GM18499 (cell line): ENCODE results near the gene GMCL2.
A peak's percentile ranks its signal among the peaks of the same experiment; 100 is the strongest.
"Not testable (repeated sequence)": the region's sequence is repeated elsewhere in the genome, so short reads cannot be mapped to it uniquely, and the experiment has no call there.

Source experiments
- ATAC-seq: cut with Tn5 transposase; IDR thresholded peaks from one replicate; pipeline ENCODE4 v1.9.1; 2021; ENCODE audit warnings: moderate number of reproducible peaks; ENCODE audit not compliant: insufficient read depth, unreplicated experiment

Gene GMCL2

DNA sequence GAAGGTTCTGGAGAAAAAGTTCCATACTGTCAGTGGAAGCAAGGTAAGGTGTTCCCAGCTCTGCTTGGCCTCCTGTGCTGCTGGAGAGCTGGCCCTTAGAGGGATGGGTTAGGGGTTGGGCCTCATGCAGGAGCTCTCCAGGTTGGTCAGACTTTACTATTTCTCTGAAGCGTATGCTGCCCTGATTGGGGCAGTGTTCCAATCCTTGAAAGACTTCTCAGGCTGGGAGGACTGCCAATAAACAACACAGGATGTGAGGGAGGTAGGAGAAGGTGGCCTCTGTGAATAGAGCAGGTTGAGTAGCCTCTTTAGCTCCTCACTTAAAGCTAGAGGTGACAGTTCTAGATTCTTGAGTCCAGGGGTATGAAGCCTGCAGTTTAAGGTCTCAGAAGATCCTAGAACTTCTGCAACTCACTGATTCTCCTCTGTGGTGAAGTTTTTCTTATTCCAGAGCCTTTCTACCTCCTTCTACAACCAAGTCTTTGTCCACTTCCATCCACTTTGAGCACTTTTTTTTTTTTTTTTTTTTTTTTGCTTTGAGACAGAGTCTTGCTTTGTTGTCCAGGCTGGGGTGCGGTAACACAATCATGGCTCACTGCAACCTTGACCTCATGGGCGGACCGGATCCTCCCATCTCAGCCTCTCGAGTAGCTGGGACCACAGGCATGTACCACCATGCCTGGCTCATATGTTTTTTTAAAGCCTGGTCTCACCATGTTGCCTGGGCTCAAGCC lies 20.2 kb upstream of the GMCL2 start:
- ATAC-seq: no peak

DNA sequence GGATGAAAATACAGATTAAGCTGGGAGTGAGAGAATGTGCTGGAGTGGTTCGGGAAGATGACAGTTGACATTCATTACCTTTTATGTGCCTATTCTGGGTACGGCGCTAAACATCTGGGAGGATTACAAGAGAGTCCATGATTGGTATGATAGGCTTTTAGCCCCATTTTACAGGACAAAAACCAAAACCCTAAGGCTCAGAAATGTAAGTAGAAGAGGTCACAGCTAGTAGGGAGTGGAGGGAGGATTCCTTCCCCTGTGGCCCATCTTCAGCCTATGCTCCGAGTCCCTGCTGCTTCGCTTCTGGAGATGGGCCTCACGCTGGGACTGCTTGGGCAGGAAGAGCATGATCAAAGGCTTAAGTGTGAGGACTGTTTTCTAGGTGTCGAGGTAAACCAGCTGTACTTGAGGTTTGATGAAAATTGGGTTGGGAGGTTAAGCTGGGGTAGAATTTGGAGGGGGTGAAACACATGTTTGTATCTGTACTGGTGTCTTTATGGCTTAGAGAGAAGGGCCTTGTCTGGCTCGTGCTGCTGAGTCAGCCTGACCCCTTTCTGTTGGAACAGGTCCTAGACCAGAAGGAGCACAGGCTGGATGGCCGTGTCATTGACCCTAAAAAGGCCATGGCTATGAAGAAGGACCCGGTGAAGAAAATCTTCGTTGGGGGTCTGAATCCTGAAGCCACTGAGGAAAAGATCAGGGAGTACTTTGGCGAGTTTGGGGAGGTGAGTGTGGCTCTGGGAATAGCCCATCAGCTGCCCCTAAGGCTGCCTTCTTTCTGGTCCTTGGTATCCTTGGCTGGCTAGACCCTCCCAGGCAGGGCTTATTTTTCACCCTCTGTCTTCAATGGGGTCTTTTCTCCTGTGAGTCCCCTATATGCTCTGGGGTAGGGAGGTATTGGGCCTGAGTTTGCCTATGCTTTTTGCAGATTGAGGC lies 19.3 kb upstream of the GMCL2 start:
- ATAC-seq: no peak

DNA sequence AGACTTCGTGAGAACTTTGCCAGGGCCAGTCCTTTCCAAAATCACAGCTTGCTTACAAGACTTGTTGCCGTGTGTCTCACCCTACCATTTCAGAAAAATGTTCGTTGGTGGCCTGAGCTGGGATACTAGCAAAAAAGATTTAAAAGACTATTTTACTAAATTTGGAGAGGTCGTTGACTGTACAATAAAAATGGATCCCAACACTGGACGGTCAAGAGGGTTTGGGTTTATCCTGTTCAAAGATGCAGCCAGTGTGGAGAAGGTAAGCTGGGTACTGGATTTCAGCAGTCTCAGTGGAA lies 18.5 kb upstream of the GMCL2 start:
- no peak for ATAC-seq

DNA sequence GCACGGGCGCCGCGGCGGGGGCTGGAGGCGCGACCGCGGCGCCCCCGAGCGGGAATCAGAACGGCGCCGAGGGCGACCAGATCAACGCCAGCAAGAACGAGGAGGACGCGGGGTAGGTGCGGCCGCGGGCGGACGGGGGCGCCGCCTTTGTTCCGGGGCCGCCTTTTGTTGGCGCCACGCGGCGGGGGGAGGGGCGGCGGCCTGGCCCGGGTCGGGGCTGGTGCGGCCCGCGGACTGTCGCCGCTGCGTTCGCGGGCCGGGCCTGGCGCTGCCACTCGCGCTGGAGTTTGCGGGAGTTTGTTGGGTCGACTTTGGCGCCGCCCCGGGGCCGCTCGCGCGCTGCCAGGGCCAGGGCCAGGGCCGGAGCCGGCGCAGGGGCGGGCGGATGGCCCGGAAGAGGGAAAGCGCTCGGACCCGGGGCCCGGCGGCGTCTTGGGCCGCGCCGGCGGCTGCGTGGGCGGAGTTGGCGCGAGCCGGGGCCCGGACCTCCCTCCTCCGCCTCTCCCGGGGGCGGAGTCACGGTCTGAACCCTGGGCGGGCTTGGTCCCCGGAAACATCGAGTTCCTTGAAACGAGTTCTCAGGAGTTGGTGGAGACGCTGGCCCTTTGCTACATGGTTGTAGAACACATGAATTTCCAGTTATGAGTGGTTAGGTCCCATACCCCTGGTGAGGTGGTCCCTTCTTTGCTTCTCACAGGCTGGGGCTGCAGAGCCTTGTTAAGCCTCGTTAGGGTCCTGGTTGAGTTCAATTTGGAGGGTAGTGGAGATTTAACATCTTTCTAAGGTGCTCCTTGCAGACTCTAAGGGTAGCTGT lies 18.0 kb upstream of the GMCL2 start:
- peak; percentile 33 for ATAC-seq

DNA sequence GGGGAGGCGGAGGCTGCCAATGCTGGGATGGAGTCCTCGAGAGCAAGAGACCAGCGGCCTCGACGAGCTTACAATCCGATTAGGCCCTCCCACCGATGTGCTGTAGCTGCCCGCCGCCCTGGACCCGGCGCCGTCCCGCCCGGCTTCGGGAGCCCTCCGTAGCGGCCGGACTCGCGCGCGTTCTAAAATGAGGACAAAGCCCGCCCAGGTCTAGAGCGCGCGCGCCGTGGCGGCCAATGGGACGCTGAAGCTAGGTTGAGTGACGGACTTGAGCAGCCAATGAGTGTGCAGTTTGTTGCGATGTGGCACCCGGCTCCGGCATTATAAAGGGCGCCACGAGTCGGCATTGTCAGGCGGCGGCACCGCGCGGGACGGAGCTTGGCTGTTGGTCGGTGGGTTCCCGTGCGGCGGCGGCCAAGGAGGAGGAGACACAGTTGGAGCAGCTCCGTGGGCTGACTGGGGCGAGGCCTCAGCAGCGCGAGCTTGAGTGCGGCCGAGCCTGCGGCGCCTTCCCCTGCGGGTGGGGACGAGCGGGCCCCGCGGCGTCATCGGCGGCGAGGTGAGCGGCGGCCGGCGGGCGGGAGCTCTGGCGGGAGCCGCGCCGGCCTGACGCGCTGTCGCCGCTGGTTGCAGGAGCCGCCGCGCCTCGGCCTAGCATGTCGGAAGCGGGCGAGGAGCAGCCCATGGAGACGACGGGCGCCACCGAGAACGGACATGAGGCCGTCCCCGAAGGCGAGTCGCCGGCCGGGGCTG lies 17.2 kb upstream of the GMCL2 start, which contains the start of gene HNRNPAB:
Gene HNRNPAB, plus strand, starts transcription at position 352 of the 753 bp plus-strand sequence. Its CDS starts 305 bp downstream, at position 657.
- peak; percentile 52 for ATAC-seq

DNA sequence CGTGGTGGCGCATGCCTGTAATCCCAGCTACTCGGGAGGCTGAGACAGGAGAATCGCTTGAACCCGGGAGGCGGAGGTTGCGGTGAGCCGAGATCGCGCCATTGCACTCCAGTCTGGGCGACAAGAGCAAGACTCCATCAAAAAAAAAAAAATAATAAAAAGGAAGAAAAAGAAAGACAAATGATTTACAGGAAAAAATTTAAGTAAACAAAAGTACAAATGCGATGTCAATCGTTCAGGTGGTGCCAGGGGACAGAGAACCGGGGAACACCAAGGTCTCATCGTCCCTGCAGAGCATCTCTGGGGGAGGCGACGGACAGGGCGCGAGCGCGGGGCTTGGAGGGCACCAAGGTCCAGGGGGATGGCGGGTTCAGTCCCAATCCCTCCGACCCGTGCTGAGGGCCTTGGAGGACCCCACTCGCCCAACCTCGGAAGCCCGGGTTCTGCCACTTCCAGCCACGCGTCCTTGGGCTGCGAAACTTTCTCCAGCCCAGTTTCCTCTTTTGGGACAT lies 16.6 kb upstream of the GMCL2 start:
- no peak for ATAC-seq

DNA sequence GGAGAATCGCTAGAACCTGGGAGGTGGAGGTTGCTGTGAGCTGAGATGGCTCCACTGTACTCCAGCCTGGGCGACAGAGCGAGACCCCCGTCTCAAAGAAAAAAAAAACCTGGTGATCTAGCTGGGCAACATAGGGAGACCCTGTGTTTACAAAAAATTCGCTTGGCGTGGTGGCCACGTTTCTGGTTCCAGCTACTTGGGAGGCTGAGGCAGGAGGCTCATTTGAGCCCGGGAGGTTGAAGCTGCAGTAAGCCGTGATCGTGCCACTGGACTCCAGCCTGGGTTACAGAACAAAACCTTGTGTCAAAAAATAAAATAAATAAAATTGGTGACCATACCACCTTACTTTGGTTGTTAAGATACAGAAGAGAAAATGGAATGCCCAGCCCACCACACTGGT lies 15.4 kb upstream of the GMCL2 start:
- ATAC-seq: no peak

DNA sequence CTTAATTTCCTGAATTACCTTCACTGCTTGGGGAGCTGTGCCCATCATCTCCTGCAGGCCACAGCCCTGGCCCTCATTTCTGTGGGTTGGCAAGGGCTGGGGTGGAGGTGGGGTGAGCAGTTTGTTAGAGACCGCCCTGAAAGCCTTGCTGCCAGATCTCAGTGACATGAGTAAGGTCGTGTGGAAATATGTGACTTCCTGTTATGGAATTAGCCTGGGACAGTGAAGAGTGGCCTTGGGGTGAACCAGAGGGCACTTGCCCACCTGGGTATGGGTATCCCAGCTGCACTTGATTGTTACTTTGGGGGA lies 14.7 kb upstream of the GMCL2 start:
- no peak for ATAC-seq

DNA sequence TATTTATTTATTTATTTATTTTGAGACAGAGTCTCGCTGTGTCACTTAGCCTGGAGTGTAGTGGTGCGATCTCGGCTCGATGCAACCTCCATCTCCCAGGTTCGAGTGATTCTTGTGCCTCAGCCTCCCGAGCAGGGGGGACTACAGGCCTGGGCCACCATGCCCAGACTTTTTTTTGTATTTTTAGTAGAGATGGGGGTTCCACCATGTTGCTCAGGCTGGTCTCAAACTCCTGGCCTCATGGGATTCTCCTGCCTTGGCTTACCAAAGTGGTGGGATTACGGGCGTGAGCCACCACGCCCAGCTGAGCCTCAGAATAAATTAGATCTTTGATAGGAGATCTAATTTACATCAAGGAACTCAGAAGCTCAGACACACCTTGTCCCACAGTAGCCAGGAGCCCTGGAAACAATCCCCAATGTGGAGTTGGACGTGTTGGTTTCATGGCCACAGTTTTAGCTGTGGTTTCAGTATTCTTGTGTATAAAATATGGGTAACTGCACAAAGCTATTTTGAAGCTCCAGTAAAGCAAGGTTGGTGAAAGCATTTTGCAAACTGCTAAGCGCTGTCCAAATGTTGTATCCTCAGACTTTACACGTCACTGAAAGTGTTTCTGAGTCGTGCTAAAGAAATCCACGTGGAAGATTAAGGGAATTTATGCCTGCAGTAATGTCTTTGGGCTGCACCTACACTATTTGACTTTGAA lies 14.2 kb upstream of the GMCL2 start:
- no peak for ATAC-seq

DNA sequence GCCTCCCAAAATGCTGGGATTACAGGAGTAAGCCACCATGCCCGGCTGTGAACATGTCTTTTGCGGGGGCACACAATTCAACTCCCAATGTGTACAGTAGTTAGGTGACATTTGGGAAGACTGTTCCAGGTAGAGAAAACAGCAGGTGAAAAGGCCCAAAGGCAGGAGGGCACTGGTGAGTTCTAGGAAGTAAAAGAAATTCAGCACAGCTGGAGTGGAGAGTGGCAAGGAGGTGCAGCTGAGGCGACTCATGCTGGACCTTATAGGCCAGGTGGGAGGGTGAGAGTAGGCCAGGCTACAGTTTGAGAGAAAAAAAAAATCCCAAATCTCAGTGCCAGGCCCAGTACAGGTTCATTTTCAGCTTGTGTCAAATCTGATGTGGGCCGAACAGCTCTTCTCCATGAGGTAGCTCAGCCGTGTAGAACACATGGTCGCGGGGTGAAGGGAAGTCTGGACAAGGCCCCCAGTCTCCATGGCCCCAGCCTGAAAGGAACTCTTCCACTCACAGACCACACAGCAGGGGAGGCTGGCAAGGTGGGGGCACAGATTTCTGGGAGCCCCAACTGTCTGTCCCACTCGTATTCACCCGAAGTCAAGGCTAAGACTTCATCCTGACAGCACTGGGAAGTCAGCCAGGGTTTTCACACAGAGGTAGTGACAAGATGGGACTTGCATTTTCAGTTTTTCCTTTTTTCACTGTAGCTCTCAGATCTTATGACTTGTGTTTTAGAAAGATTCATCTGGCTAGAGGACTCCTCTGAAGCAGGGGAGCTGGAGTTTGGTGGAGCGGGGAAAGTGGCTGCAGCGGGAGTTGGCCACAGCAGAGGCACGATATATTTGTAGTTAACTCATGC lies 12.6 kb upstream of the GMCL2 start:
- ATAC-seq: no peak

DNA sequence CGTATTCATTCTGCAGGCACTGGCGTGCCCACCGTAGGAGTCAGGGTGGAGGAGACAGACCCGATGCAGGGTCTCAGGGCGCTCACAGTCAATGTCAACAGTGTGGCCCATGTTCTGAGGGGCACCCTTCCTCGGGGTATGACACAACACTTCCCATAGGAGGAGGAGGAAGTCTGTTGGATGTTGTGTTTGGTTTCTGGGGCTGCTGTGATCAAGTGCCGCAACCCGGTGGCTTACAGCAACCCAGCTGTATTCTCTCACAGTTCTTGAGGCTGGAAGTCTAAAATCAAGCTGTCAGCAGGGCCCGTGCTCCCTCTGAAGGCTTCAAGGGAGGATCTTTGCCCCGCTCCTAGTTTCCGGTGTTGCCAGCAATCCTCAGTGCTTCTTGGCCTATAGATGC lies 11.5 kb upstream of the GMCL2 start:
- ATAC-seq: no peak

DNA sequence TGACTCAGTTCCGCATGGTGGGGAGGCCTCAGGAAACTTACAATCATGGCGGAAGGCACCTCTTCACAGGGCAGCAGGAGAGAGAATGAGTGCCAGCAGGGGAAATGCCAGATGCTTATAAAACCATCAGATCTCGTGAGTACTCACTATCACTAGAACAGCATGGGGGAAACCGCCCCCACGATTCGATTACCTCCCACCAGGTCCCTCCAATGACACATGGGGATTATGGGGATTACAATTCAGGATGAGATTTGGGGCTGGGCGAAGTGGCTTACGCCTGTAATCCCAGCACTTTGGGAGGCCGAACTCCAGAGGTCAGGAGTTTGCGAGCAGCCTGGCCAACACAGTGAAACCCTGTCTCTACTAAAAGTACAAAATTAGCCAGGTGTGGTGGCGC lies 11.0 kb upstream of the GMCL2 start:
- not testable (repeated sequence) for ATAC-seq

DNA sequence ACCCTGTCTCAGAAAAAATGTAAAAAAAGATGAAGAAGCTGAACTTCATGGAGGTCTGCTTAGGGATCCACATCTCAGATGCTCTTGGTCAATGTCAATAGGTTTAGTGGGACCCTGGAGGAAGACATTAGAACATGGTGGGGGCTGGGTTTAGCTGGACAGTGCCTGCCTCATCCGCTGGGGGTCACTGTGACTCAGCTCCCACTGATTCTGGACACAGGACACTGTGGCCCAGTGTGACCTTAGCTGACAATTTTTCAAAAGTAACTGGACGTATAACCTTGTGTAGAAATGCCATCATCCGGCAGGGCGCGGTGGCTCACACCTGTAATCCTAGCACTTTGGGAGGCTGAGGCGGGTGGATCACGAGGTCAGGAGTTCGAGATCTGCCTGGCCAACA lies 9.8 kb upstream of the GMCL2 start:
- no peak for ATAC-seq

DNA sequence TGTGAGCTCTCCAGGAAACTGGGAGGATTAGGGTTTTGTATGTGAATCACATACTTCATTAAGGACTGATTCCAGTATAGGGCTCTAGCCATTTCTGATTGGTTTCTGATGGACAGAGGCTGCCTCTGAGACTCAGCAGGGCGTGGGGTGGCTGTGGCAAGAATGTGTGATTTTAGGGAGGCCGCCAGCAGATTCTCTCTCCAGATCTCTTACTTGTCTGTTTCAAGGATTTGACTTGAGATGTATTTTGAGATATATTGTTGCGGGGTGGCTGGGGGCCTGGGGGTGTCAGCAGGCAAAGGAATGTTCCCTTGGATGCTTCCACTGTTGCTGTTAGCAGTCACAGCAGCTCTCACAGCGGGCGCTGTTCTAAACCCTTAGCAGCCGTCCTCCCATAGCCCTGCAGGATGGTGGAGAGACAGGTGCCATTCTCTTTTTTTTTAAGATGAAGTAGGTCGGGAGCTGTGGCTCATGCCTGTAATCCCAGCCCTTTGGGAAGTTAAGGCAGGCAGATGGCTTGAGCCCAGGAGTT lies 9.2 kb upstream of the GMCL2 start:
- no peak for ATAC-seq

DNA sequence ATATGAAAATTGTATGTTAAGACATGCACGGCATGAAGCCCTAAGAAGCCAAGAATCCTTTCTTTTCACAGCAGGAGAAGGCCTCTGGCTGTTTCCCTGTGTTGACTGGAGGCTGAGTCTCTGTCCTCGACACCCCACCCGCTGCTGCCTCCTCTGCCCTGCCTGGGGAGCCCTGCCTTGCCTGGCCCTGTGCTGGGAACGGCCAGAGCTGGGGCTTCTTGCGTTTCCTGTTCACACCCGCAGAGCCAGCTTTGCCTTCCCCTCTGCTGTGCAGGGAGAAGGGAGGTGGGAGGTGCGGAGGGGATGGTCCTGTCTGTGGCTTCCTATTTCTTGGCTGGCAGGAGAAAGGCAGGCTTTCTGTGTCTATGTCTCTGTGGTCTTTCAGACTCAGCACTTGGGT lies 6.9 kb upstream of the GMCL2 start:
- no peak for ATAC-seq

DNA sequence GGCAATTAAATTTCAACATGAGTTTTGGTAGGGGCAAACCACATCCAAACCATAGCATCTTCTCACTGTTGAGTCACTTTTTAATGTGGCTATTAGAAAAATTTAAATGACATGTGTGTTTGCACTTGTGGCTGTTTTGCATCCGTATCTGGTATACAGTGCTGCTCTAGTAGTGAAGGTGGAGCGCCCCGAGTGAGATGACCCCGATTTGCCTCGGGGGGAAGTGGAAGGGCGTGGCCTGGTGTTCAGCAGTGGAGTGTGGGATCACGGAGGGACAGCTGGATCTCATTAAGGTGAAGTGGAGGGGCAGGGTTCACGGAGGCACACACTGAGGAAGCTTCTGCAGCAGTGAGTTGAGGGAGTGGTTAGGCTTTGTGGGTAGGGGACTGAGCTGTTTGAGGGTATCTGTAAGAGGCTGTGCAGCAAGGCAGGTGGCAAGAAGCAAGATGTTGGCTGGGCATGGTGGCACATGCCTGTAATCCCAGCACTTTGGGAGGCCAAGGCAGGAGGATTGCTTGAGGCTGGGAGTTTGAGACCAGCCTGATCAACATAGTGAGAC lies 6.2 kb upstream of the GMCL2 start:
- no peak for ATAC-seq

DNA sequence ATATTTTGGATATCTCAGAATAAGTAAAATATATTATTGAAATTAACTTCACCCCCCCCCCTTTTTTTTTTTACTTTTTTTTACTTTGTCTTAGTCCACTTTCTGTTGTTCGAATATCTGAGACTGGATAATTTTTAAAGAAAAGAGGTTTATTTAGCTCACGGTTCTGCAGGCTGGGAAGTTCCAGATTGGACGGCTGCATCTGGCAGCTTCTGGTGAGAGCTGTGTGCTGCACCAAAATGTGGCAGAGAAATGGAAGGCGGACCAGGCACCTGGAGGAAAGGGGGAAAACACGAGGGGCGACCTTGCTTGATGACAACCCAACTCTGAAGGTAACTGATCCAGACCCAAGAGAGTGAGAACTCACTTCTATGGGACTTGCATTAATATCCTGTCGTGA lies 5.6 kb upstream of the GMCL2 start:
- no peak for ATAC-seq

DNA sequence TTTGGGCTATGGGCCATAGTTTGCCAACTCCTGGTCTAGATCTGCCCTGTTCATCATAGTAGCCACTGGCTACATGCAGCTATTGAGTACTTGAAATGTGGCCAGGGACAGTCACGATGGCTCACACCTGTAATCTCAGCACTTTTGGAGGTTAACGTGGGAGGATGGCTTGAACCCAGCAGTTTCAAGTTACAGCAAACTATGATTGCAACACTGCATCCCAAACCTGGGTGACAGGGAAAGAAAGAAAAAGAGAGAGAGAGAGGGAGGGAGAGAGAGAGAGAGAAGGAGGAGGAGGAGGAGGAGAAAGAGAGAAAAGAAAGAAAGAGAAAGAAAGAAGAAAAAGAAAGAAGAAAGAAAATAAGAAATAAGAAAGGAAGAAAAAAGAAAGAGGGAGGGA lies 5.1 kb upstream of the GMCL2 start:
- ATAC-seq: no peak
